HepG2 (cell line): ENCODE data around the gene PDSS2. TPM values are rescaled to one million over a fixed set of nuclear protein-coding genes. Genes with fewer than 3 reads are reported as not detected.

Experiments
- BCL6 ChIP-seq: IDR thresholded peaks from 2 replicates; pipeline ENCODE4 v1.6.1; 2016; ENCODE audit warnings: missing genetic modification reagents, missing compliant biosample characterization
- FOXP4 ChIP-seq: sonication (generic); formaldehyde crosslinking; IDR thresholded peaks from 2 replicates; pipeline ENCODE4 v1.4.0; 2020; ENCODE audit warnings: missing genetic modification reagents
- HBP1 ChIP-seq: IDR thresholded peaks from 2 replicates; pipeline ENCODE4 v1.6.1; 2016; ENCODE audit warnings: low read depth, control low read depth
- HOXA3 ChIP-seq: sonication (generic); formaldehyde crosslinking; IDR thresholded peaks from 2 replicates; pipeline ENCODE4 v1.5.0; 2020; ENCODE audit warnings: missing genetic modification reagents
- MEIS2 ChIP-seq: sonication (generic); formaldehyde crosslinking; IDR thresholded peaks from 2 replicates; pipeline ENCODE4 v1.9.0; 2021; ENCODE audit warnings: mild to moderate bottlenecking, missing genetic modification reagents
- MNT ChIP-seq: fragments of 450-650 bp; IDR thresholded peaks from 2 replicates; pipeline ENCODE4 v1.6.1; 2016
- PHF21A ChIP-seq: sonication (generic); formaldehyde crosslinking; IDR thresholded peaks from 2 replicates; pipeline ENCODE4 v1.5.0; 2020; ENCODE audit warnings: mild to moderate bottlenecking, missing genetic modification reagents
- ZBTB43 ChIP-seq: sonication (generic); formaldehyde crosslinking; conservative IDR thresholded peaks from 2 replicates; pipeline ENCODE4 v1.4.0; 2020; ENCODE audit warnings: missing genetic modification reagents
- ZNF136 ChIP-seq: sonication (generic); formaldehyde crosslinking; IDR thresholded peaks from 2 replicates; pipeline ENCODE4 v1.8.1; 2022; ENCODE audit warnings: low read depth, mild to moderate bottlenecking, moderate library complexity, missing genetic modification reagents
- ZNF558 ChIP-seq: sonication (generic); formaldehyde crosslinking; IDR thresholded peaks from 2 replicates; pipeline ENCODE4 v1.9.0; 2022; ENCODE audit warnings: mild to moderate bottlenecking, missing genetic modification reagents, borderline replicate concordance
- ZNF639 ChIP-seq: conservative IDR thresholded peaks from 2 replicates; pipeline ENCODE4 v1.6.1; 2018; ENCODE audit warnings: missing genetic modification reagents
- ZNF652 ChIP-seq: IDR thresholded peaks from 2 replicates; pipeline ENCODE4 v1.6.1; 2016; ENCODE audit warnings: low read depth, borderline replicate concordance
- ZNF878 ChIP-seq: sonication (generic); formaldehyde crosslinking; IDR thresholded peaks from 2 replicates; pipeline ENCODE4 v1.8.1; 2023; ENCODE audit warnings: mild to moderate bottlenecking, missing genetic modification reagents, moderate library complexity
- ZSCAN5A ChIP-seq: sonication (generic); formaldehyde crosslinking; IDR thresholded peaks from 2 replicates; pipeline ENCODE4 v1.8.0; 2022; ENCODE audit warnings: mild to moderate bottlenecking, missing genetic modification reagents, borderline replicate concordance
- polyA plus RNA-seq, 8 experiments: library from polyadenylated mRNA; depleted of rRNA in 3 of 8; stranded (reverse) in 7 of 8; unstranded in 1 of 8; fragments of >200 nt; fragmentation: Illumina TruSeq in 4 of 8; extraction: Trizol in 4 of 8; gene quantifications; 2 replicates each; pipeline versions ENCODE4 v1.2.1 to v1.2.3, GENCODE V29; 2011 to 2016; ENCODE audit warnings: low read depth in 4 of 8, missing spikeins in 1 of 8, mixed read lengths in 1 of 8; ENCODE audit not compliant: insufficient read depth in 1 of 8
- total RNA-seq, 5 experiments: library from RNA; depleted of rRNA; stranded (reverse); fragments of >200 nt; fragmentation: Illumina TruSeq; extraction: Trizol; gene quantifications; 2 replicates each; pipeline ENCODE4 v1.2.3, GENCODE V29; 2016; ENCODE audit warnings: low read depth in 1 of 5

The PDSS2 gene
- total and polyA plus RNA-seq, 2 of the 13 experiments (the other 11 are each of a cell fraction or from before 2014, with no cell fraction given), result 16.2 to 17.0 TPM

- TF ChIP-seq ZSCAN5A (CRISPR knock-in tag) (no peak), MEIS2 (peak; percentile 81; the same call in 1 of the 2 replicates), ZNF652 (CRISPR knock-in tag) (peak; percentile 13; the same call in 1 of the 2 replicates), ZNF878 (CRISPR knock-in tag) (peak; percentile 74; the same call in 1 of the 2 replicates), ZBTB43 (CRISPR knock-in tag) (peak; percentile 79; the same call in 1 of the 2 replicates), PHF21A (CRISPR knock-in tag) (peak; percentile 99), ZNF136 (CRISPR knock-in tag) (peak; percentile 64; the same call in 1 of the 2 replicates), ZNF639 (0 out of 2 replicates have a peak, but pooled peaks have one; percentile 46), MNT (no peak), ZNF558 (0 out of 2 replicates have a peak, but pooled peaks have one; percentile 43), BCL6 (CRISPR knock-in tag) (peak; percentile 69; the same call in 1 of the 2 replicates), HOXA3 (CRISPR knock-in tag) (peak; percentile 66), FOXP4 (peak; percentile 93), HBP1 (peak; percentile 44; the same call in 1 of the 2 replicates)
These were observed 34.0 kb upstream of the PDSS2 start (continued) for GRCh38 chr6:107493158-107494057.
